Kidney (tissue), 22 donors: ENCODE results near the gene ZNF384. TPM values are rescaled to one million over a fixed set of nuclear protein-coding genes. Genes with fewer than 3 reads are reported as not detected.

Experiments
- DNase-seq, 5 donors: peaks; one replicate each; pipeline ENCODE4 v3.0.0-alpha.2; 2013 to 2020
- FAIRE-seq: peaks from 2 replicates; lab custom pipeline; 2012; peaks lifted over from hg19 to GRCh38; lab: Jason Lieb, UNC
- H3K27ac ChIP-seq, 2 donors: one replicate each; pipeline ENCODE4 v1.7.0; 2013; ENCODE audit warnings: low read depth in 2 of 2, low read length in 2 of 2, inconsistent platforms in 1 of 2
- H3K27me3 ChIP-seq: one replicate; pipeline ENCODE4 v1.7.1; 2013; ENCODE audit warnings: low read length, inconsistent platforms; ENCODE audit not compliant: control insufficient read depth, insufficient read depth
- H3K36me3 ChIP-seq, 3 donors: one replicate each; pipeline versions ENCODE4 v1.7.0 to v1.7.1; 2013; ENCODE audit warnings: low read length in 3 of 3, control low read depth in 1 of 3, inconsistent platforms in 1 of 3; ENCODE audit not compliant: insufficient read depth in 3 of 3, control insufficient read depth in 2 of 3
- H3K4me1 ChIP-seq, 3 donors: one replicate each; pipeline versions ENCODE4 v1.7.0 to v1.7.1; 2013; ENCODE audit warnings: low read length in 3 of 3, inconsistent platforms in 1 of 3, low read depth in 1 of 3; ENCODE audit not compliant: control insufficient read depth in 2 of 3, insufficient read depth in 2 of 3
- H3K4me3 ChIP-seq, 3 donors: one replicate each; pipeline versions ENCODE4 v1.7.0 to v1.8.1; 2013; ENCODE audit warnings: low read length in 3 of 3, control low read depth in 1 of 3, inconsistent platforms in 1 of 3
- H3K9ac ChIP-seq, 3 donors: one replicate each; pipeline versions ENCODE4 v1.7.0 to v1.7.1; 2013; ENCODE audit warnings: low read length in 3 of 3, control low read depth in 1 of 3, inconsistent platforms in 1 of 3
- H3K9me3 ChIP-seq, 3 donors: one replicate each; pipeline versions ENCODE4 v1.7.0 to v1.7.1; 2013; ENCODE audit warnings: low read length in 3 of 3, control low read depth in 1 of 3, inconsistent platforms in 1 of 3; ENCODE audit not compliant: control insufficient read depth in 2 of 3, insufficient read depth in 1 of 3
- CTCF ChIP-seq: IDR thresholded peaks from 3 replicates; pipeline ENCODE4 v1.5.1; 2012; ENCODE audit warnings: mild to moderate bottlenecking, moderate library complexity, borderline replicate concordance; ENCODE audit not compliant: insufficient read depth; ENCODE audit errors: extremely low read depth
- intact Hi-C: fragments of 100-400 bp; cut with DNase I; formaldehyde crosslinking; loops from one replicate; pipeline ENCODE4 v1.11.1; 2022
- long read RNA-seq, 10 donors: library from polyadenylated mRNA in 1 of 10; unstranded in 1 of 10; transcript quantifications; one replicate each; pipeline ENCODE4 v2.0.0 and lab custom pipeline, GENCODE V29; 2021 to 2026
- polyA plus RNA-seq: library from polyadenylated mRNA; stranded (reverse); fragments of 350-450 nt; fragmentation: Illumina TruSeq; extraction: RNeasy Lipid Tissue Mini Kit (QIAGEN cat#74804); gene quantifications from one replicate; pipeline ENCODE4 v1.2.3, GENCODE V29; 2014; ENCODE audit warnings: low read depth, low replicate concordance; ENCODE audit not compliant: insufficient read depth
- total RNA-seq: library from RNA; stranded (reverse); fragmentation: NEBNext Ultra II Directional; extraction: Animal tissue kit (Norgen Biotek cat#: 25700); gene quantifications from one replicate; pipeline ENCODE4 v1.2.1, GENCODE V29; 2021
- donor health status: control.
- donor health status: control.
- donor health status: control.
- donor health status: control.
- donor health status: control.
- donor health status: DM: yes; HTN: yes; CAD: no.
- donor health status: Normal renal cell carcinoma (clear cell type).

The ZNF384 gene
- total RNA-seq (51.6 TPM), polyA plus RNA-seq (19.7 TPM)
- long read RNA-seq, donor 1, partial matches to known transcripts = 1,270 of 1,318 reads
- long read RNA-seq, donor 1, other reads (novel, unspliced or antisense) = 42 of 1,318 reads
- long read RNA-seq, donor 2, partial matches to known transcripts = 5 of 9 reads
- long read RNA-seq, donor 2, other reads (novel, unspliced or antisense) = 0 of 9 reads
- long read RNA-seq, donor 3, partial matches to known transcripts = 1,166 of 1,721 reads
- long read RNA-seq, donor 3, other reads (novel, unspliced or antisense) = 549 of 1,721 reads
- long read RNA-seq, donor 4, partial matches to known transcripts = 1,315 of 1,400 reads
- long read RNA-seq, donor 4, other reads (novel, unspliced or antisense) = 81 of 1,400 reads
- long read RNA-seq, donor 5, partial matches to known transcripts = 7 of 7 reads
- long read RNA-seq, donor 5, other reads (novel, unspliced or antisense) = 0 of 7 reads
- long read RNA-seq, donor 6, partial matches to known transcripts = 0 of 1 reads
- long read RNA-seq, donor 6, other reads (novel, unspliced or antisense) = 0 of 1 reads
- long read RNA-seq, donor 7, partial matches to known transcripts = 10 of 34 reads
- long read RNA-seq, donor 7, other reads (novel, unspliced or antisense) = 20 of 34 reads
- long read RNA-seq, donor 8, partial matches to known transcripts = 5 of 13 reads
- long read RNA-seq, donor 8, other reads (novel, unspliced or antisense) = 0 of 13 reads
- long read RNA-seq, donor 9, partial matches to known transcripts = 0 of 1 reads
- long read RNA-seq, donor 9, other reads (novel, unspliced or antisense) = 0 of 1 reads
- long read RNA-seq, donor 10, transcript ZNF384-213 (2 exons, 797 nt) = major isoform, 5 of 1,522 reads
- long read RNA-seq, donor 10, partial matches to known transcripts = 1,462 of 1,522 reads
- long read RNA-seq, donor 10, other reads (novel, unspliced or antisense) = 51 of 1,522 reads

- peak; percentile 16 for TF ChIP-seq CTCF
- FAIRE-seq = peak; percentile 98
- Histone ChIP-seq H3K27me3 (no peaks in the 10 kb centered on the region), H3K4me1 (peaks cover 0 to 18% (median 14%) of the 10 kb centered on the region in 3 donors), H3K36me3 (no peaks in the 10 kb centered on the region), H3K9ac (peak within 1 kb of the TSS; percentile 85 to 91 (median 89)), H3K9me3 (no peaks in the 10 kb centered on the region), H3K27ac (peak within 1 kb of the TSS; percentile 97 to 98), H3K4me3 (peak within 1 kb of the TSS; percentile 89 to 98 (median 96))
- DNase-seq = peak; percentile 99 to 100 (median 99)
- intact Hi-C loops = no loop called here
These were observed at the start of gene ZNF384 for GRCh38 chr12:6688999-6689882. Gene ZNF384 (minus strand): TSS chr12:6689375. CDS start chr12:6679520, 9,855 bp downstream.

GRCh38 chr12:6736754-6737153 lies 47.6 kb upstream of the ZNF384 start:
- no peak for FAIRE-seq
- intact Hi-C loops = no loop called here
- Histone ChIP-seq H3K27ac (no peak overlapping the region), H3K9ac (no peak overlapping the region), H3K9me3 (no peaks in the 10 kb centered on the region), H3K4me3 (no peak overlapping the region), H3K4me1 (peaks cover 0 to 3% (median 0%) of the 10 kb centered on the region in 3 donors), H3K36me3 (peaks cover 0 to 2% (median 0%) of the 10 kb centered on the region in 3 donors), H3K27me3 (no peaks in the 10 kb centered on the region)
- no peak for TF ChIP-seq CTCF
- DNase-seq = no peak

GRCh38 chr12:6735448-6736191 lies 46.4 kb upstream of the ZNF384 start:
- Histone ChIP-seq H3K9me3 (no peaks in the 10 kb centered on the region), H3K9ac (no peak overlapping the region), H3K27ac (no peak overlapping the region), H3K27me3 (no peaks in the 10 kb centered on the region), H3K4me3 (no peak overlapping the region), H3K36me3 (peaks cover 5 to 9% (median 9%) of the 10 kb centered on the region in 3 donors), H3K4me1 (peaks cover 0 to 3% (median 0%) of the 10 kb centered on the region in 3 donors)
- FAIRE-seq (peak; percentile 50), DNase-seq (peak; percentile 56 to 76 (median 70))
- intact Hi-C loops = no loop called here
- peak; percentile 89 for TF ChIP-seq CTCF
